GM19468 (cell line): ENCODE data around the gene ANKRD29.

Experiments
- ATAC-seq: cut with Tn5 transposase; IDR thresholded peaks from one replicate; pipeline ENCODE4 v1.9.1; 2021; ENCODE audit warnings: mild to moderate bottlenecking, moderate library complexity, moderate number of reproducible peaks; ENCODE audit not compliant: unreplicated experiment; ENCODE audit errors: extremely low read depth

ANKRD29 gene, protein sequence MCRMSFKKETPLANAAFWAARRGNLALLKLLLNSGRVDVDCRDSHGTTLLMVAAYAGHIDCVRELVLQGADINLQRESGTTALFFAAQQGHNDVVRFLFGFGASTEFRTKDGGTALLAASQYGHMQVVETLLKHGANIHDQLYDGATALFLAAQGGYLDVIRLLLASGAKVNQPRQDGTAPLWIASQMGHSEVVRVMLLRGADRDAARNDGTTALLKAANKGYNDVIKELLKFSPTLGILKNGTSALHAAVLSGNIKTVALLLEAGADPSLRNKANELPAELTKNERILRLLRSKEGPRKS

DNA sequence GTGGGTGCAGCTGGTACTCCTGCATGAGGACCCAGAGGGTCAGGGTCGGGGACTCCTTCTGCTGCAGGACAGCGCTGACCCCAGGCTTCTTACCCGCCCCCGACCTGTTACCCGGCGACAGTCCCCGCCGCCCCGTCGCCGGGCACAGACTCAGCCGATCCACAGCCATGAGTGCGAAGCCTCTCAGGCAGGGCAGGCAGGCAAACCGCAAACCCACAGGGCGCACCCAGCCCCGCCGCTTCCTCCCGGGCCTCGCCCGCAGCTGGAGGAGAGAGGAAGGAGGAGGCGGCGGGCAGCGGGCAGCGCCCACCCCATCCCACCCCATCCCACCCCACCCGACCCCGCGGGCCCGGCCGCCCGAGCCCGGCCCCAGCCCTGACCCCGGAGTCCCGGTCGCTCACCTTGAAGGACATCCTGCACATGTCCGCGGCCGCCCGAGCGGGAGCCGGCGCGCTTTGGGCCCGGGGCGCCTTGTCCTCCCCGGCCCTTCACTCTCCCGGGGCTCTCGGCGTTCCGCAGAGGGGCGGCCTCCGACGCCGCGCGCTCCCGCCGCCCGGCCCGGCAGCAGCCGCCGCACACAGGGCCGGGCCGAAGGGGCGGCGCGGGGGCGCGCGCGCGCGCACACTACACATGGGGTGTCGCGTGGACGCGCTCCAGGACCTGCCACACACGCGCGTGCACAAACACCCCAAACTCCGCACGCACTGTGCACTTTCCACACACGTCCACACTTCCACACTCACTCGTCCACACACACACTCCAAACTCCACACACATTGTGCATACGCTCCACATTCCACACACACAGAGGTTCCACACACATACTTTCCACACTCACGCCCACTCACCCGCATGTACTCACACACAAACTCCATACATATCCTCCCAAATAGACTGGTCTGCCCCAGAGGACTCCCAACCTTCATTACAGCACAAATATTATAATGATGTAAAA is at the start of gene ANKRD29:
ANKRD29 (minus strand) TSS at position 603 of the 955 bp plus-strand sequence; CDS start at position 422, 181 bp downstream.
- no peak for ATAC-seq

DNA sequence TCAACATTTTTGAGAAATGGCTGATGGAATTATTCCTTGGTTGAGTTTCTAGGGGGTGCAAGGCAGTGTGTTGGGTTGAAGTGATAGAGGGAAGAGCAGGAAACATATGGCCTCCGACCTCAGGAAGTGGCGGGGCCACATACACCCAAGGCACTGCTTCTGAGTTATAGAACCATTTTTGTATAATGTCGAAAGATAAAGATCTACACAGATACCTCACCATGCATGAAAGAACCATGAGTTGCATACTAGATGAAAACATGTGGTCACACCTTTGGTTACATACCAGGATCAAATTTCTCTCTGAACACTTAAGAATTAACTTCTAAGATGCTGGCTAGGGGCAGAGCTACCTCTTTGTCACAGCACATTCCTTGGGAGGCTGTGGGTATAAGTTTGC is 49.7 kb upstream of the ANKRD29 start:
- ATAC-seq = no peak

DNA sequence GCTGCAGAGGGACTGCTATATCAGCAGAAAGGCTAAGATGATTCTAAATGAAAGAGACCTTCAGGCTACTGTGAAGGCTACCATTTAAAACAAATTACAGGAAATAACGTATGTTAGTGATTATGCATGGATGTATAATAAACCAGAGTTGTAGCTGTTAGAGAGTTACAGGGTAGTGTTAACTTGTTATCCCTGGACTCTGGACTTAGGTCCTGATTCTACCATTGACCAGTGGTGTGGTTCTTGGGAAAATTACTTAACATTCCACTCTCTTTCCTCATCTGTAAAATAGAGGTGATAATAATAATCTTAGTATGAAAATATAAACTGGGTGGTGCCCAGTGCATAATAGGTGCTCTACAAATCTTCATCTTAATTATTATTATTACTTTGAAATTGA is 48.7 kb upstream of the ANKRD29 start:
- ATAC-seq = no peak

DNA sequence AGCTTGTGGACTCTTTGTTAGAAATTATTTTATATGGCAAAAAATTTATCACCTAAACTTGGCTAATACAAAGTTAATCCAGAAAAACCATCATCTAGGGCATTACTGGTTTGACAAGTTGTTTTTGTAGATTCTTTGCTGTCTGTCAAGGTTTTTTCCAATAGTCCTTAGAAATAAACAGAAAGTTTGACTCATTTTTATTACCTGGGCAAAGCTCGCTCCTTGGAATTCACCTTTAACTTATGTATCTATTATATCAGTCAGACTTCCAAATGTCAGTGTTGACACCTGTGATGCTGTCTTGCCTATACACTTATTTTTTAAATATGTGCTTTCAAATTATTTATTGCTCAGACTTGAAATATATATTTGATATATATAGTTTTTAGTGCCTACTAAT is 48.2 kb upstream of the ANKRD29 start:
- ATAC-seq = no peak

DNA sequence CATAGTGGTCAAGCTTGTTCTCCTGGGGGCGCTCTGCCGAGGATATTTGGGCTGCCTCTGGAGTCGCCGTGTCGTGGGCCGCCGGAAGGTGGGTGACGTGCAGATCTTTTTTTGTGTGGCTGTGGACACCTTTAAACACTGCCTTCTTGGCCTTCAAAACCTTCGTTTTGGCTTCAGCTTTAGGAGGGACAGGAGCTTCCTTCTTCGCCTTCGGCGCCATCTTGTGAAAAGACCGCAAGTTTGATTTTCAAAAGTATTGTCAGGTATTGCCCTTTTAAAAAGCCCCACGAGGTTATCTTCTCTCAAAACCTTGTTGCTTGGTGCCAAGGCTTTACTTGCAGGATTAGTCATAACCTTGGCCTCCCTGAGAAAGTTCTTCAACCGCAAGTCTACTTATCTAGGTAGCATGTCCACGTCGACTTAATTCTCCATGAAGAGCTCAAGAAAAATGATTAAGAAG is 47.4 kb upstream of the ANKRD29 start:
- ATAC-seq = no peak

DNA sequence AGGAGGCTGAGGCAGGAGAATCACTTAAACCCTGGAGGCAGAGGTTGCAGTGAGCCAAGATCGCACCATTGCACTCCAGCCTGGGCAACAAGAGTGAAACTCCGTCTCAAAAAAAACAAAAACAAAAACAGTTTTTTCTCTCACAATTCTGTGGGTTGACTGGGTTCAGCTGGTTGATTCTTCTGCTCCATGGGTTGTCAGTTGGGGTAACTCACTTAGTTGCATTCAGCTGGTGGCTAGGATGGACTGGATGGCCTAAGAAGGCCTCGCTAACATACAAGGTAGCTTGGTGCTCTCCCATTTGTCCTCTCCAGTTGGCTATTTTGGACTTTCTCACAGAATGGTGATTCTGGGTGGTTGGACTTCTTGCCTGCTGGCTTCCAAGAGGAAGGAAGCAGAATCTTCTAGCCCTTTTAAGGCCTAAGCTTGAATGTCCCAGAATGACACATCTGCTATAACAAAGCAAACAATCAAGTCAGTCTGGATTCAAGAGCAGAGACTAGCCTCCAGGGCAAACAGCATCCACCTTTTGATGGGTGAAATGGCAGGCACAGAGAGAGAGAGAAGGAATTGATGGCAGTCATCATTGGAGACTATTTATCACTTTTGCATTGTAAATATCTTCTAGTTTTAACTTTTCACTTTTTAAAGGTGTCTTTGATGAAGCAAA is 44.4 kb upstream of the ANKRD29 start:
- no peak for ATAC-seq

DNA sequence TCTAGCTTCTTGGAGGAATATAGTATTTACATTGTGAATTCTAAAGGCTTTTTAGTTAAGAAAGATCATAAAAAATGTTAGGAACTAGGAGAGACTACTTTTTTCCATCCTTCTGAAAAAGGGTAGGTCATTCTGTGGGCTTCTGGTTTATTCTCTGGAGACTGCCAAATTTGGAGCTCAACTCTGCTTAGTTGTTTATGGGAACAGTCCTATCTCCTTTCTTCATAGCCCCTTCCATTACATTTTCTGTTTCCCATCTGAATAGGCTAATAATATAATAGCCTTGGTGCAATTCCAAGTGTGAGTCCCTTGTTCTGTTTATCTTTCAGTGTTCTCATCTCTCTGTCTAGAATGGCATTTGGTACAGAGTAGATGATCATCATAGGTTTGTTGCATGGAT is 42.1 kb upstream of the ANKRD29 start:
- ATAC-seq = no peak

DNA sequence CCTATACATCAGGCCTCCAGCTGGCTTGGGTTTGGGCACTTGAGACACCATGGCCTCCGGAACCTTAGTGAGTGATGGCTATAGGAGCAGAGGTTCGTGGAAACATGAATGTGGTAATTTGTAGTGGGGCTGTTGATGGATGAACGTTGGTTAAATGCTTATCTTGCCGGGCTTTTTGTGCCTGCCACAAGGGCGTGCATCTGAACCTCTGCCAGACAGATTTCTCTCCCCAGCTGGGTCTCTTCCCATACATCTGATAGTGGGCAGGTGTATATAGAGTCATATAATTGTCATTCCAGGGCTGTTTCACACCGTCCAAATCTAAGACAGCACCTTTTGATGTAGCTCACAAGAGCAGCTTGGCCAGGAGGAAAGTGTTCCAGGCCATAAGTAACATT is 41.3 kb upstream of the ANKRD29 start:
- no peak for ATAC-seq

DNA sequence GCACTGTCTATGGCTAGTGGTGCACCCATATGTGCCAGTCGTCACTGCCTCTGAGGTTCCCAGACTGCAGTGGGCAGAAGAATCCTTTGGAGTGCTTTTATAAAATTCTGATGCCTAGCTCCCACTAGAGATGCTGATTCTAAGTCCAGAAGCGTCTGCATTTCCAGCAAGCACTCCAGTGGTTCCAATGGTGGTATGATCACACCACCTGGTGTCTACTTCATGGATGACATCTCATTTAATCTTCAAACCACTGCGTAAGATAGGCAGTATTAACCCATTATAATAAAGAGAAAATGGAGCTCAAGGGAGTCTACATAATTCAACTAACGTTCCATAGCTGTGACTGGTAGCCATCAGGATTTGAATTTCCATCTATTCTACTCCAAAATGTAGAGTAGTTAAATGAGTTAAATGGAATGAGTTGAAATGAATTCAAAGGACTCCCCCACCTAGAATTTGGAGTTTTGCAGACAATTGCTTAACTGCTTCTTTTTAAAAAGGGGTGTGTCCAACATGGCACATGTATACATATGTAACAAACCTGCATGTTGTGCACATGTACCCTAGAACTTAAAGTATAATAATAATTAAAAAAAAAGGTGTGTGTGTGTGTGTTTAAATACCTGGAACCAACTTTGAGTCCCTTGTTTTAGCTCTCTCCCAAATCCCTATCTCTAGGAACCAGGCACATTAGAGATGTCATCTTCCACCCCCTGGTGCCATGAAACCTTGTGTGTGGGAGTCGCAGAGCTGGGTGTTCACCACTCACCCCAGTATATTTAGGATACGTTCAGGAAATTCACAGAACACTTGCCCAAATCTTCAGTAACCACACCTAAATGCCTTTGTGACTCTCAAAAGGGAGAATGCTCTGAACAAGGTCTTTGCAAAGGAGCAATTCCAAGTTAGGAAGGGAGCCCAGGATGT is 40.6 kb upstream of the ANKRD29 start:
- ATAC-seq = no peak

DNA sequence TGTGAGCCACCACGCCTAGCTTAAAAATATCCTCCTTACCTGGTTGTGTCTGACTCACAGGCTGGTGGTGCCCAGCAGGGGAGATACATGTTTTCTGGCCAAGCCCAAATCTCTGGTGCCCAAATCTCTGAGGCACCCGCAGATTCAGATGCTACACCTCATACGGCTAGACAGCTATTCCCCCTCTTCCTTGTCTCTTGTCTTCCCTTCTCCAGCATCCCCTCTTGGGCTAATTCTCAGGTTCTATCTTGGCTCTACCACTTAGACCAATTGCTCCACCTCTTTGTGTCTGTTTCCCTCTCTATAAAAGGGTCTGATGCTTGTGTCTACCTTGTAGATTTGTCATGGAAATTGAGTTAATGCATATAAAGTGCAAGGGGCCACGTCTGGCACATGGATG is 39.9 kb upstream of the ANKRD29 start:
- ATAC-seq = no peak

DNA sequence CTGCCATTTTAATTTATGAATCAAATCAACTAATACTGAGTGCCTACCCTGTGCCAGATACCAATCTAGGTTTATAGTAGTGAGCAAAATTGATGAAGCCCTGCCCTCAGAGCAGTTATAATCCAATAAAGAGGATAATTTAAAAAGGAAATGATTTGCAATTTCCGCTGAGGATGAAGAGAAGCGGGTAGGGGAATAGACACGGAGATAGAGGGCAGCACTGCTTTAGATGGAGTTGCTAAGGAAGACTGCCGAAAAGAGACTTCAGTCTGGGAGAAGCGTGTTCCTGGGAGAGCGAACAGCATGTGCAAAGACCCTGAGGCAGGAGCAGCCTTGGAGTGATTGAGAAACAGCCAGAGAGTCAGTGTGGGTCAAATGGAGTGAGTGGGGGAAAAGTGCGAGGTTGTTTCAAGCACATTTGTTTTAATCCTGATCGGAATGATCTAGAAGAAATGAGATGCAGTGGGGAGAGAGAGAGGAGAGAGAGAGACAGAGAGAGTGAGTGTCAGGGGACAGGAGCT is 38.9 kb upstream of the ANKRD29 start:
- ATAC-seq = no peak

DNA sequence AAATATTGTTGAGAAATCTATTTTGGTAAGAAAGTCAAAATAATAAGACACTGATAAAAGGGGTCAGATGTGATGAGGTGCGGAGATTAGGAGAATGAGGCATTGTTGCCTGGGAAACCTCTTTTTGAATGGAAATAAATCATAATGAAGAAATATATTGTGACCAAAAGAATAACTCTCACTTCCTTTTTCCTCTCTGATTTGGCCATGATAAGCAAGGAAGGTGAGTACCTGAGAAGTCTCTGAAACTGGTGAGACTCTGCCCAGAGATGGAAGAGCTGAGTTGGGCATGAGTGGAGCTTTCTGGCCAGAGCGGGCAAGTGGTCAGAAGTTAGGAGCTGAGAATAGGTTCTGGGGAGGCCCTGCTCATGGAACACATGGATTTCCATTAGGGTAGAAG is 38.3 kb upstream of the ANKRD29 start:
- no peak for ATAC-seq

DNA sequence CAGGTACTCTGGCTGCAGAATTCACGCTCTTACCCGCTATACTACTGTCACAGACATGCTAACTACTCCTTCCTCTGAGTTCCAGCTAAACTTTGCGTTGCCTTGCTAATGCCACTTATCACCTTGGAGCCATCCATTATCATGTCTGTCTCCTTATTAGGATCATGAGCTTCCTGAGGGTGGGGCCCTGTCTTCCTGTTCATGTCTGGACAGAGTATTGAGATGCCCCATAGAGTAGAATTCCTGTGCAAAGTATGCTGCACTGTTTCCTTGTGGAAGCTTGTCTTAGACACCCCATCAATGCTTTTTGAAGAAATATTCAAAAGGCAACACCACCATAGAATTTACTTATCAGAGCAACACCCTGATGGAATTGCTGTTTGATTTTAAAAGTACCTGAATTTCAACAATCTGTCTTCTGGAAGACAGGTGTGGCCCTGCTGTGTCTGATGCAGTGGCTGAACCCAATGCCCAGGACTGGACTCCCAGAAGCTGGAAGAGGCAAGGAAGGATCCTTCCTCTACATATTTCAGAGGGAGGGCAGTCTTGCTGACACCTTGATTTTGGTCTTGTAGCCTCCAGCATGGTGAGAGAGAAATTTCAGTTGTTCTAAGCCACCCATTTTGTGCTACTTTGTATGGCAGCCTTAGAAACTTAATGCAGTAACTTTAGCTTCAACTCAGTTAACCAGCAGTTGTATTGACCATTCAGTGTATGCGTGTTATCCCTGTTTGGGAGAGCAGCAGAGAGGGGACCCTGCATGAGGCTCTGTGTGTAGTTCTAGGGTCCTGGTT is 32.1 kb upstream of the ANKRD29 start:
- ATAC-seq = no peak

DNA sequence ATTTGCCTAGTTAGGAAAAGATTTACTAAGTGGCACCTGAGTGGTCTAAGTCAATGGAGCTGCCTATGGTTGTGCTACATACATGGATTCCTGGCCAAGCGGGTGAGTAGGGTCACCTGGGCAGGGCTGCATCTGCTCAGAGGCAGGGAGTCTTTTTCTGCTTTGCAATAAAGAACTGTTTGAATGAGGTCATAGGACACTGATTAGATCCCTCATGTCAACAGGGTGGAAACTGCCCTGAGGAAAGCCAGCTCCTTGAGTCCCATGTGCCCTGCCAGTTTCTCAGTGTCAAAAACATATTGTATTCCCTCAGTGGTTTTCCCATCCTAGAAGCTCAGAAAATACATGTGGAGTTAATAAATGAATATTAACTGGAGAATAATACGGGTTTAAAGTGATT is 31.1 kb upstream of the ANKRD29 start:
- ATAC-seq = no peak

DNA sequence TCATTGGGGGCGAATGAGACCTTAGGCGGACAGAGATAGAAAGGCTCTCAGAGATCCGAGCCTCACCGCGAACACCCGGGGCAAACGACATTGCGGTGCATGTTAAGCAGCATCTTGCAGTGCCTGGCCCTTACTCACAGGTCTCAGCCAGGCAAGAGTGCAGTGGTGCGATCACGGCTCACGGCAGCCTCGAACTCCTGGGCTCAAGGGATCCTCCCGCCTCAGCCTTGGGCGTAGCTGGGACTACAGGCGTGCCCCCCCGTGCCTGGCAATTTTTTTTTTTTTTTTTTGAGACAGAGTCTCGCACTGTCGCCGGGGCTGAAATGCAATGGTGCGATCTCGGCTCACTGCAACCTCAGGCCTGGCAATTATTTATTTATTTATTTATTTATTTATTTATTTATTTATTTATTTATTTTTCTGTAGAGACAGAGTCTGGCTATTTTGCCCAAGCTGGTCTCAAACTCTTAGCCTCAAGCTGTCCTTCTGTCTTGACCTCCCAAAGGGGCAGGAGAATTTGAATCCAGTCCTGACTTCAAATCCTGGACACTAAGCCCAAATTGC is 27.9 kb upstream of the ANKRD29 start:
- no peak for ATAC-seq

DNA sequence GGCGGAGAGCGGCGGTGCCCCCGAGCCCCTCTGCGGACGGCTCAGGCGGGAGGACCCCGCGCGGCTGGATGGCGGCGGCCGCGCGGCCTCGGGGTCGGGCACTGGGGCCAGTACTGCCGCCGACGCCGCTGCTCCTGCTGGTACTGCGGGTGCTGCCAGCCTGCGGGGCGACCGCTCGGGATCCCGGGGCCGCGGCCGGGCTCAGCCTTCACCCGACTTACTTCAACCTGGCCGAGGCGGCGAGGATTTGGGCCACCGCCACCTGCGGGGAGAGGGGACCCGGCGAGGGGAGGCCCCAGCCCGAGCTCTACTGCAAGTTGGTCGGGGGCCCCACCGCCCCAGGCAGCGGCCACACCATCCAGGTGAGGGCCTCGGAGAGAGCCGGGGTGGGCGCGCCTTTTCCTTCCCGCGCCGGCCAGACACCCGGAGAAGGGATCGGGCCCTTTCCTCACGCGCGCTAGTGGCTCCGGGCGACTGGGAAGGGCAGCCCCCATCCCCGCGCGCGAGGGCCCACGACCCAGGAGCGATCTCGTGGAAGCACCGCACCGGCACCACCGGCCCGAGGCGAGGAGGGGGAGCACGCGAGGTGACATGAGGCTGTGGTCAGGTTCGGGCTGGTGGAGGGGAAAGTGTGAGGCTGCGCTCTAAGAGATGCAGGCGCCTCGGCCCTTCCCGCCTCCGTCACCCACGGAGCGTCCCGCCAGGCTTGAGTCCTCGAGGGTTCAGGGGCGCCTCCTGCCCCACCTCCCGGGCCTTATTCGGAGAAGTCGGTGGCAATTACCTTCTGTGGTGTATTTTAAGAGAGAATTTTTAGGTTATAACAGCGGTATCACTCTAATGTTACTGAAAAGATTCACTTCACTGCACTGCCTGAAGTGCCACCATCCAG is 27.1 kb upstream of the ANKRD29 start:
- no peak for ATAC-seq

DNA sequence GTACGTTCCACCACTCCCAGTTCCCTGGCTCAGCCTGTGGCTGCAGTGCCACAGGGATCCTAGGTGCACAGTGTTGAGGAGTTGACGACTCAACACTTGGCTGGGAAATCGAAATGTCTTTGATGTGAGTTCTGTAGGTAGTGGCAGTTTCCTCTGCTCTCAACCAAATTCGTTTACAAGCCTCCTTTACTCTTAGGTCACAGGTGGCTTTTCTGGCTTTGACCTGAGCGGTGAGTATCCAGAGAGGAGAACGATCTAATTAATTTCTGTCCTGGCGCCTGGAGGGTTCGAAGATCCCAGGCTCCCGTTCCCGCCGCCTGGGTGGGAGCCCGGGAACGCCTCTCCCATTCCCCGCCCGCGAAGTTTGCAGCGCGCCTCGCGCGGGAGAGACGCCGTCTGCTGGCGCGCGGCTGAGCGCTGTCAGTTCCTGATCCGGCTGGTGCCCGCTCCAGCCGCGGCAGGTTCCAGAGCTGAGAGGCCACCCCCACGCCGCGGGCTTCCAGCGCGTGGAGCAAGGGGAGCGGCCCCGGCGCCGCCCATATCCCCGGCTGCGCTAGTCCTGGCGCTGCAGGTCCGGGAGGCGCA is 26.4 kb upstream of the ANKRD29 start, which contains the start of gene LAMA3:
LAMA3 (plus strand) TSS at position 423 of the 585 bp plus-strand sequence. CDS start 231 bp downstream, outside the sequence.
- ATAC-seq = no peak
